GM12892 (cell line): ENCODE data around the gene TSNAX.

Experiments used
- POLR2A ChIP-seq: IDR thresholded peaks from 2 replicates; pipeline ENCODE4 v1.6.1; 2011; ENCODE audit warnings: low read depth, low read length, control low read depth
- POLR2AphosphoS5 ChIP-seq: IDR thresholded peaks from 2 replicates; pipeline ENCODE4 v1.6.1; 2011; ENCODE audit warnings: low read depth, low read length, control low read depth

DNA sequence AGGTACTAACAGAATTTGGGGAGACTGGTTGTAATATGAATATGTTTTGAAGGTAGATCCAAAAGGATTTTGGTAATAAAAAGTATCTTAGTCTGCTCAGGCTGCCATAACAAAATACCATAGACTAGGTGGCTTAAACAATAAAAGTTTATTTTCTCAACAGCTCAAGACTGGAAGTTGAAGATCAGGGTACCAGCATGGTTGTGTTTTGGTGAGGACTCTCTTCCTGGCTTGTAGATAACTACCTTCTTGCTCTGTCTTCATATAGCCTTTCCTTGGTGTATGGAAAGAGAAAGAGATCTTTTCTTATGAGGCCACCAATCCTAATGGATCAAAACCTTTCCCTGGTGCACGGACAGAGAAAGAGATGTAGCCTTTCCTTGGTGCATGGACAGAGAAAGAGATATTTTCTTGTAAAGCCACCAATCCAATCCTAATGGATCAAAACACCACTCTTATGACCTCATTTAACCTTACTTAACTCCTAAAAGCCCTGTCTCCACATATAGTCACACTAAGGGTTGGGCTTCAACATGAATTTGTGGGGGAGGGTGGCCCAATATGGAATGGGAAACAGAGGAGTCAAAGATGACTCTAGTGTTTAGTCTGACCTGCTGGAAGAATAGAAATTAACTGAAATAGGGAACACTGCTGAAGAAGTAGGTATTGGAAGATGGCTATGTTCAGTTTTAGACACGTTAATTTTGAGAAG lies 5.4 kb upstream of the TSNAX start:
- no peak for TF ChIP-seq POLR2A
- no peak for TF ChIP-seq POLR2AphosphoS5
